Ascending aorta (tissue), 2 donors: ENCODE results near the gene CEBPE. TPM values are rescaled to one million over a fixed set of nuclear protein-coding genes. Genes with fewer than 3 reads are reported as not detected.

Experiments
- DNase-seq, 2 donors: peaks; one replicate each; pipeline ENCODE4 v3.0.0-alpha.2; 2019; ENCODE audit warnings: low spot score in 2 of 2
- H3K27ac ChIP-seq, 2 donors: fragments of 200-600 bp; sonication (generic); one replicate each; pipeline ENCODE4 v1.5.1; 2016 to 2017; ENCODE audit warnings: mild to moderate bottlenecking in 1 of 2
- H3K27me3 ChIP-seq: fragments of 200-600 bp; sonication (generic); one replicate; pipeline ENCODE4 v1.5.1; 2017
- H3K36me3 ChIP-seq, 2 donors: fragments of 200-600 bp; sonication (generic); one replicate each; pipeline ENCODE4 v1.5.1; 2016
- H3K4me1 ChIP-seq, 2 donors: fragments of 200-600 bp; sonication (generic); one replicate each; pipeline ENCODE4 v1.5.1; 2016 to 2017; ENCODE audit warnings: mild to moderate bottlenecking in 1 of 2
- H3K4me3 ChIP-seq, 2 donors: fragments of 200-600 bp; sonication (generic); one replicate each; pipeline ENCODE4 v1.5.1; 2016 to 2017; ENCODE audit warnings: mild to moderate bottlenecking in 1 of 2
- H3K9me3 ChIP-seq, 2 donors: fragments of 200-600 bp; sonication (generic); one replicate each; pipeline ENCODE4 v1.5.1; 2016
- intact Hi-C: fragments of 100-400 bp; cut with DNase I; formaldehyde crosslinking; loops from one replicate; pipeline ENCODE4 v1.15.1; 2023
- total RNA-seq: library from RNA; depleted of rRNA; stranded (reverse); fragments of >200 nt; gene quantifications from one replicate; pipeline ENCODE4 v1.1.0, GENCODE V29; 2016
- TF ChIP-seq, protein P1 (sequence below), 3 experiments: fragments of 200-600 bp in 2 of 3; fragments of 450-650 bp in 1 of 3; sonication (generic) in 2 of 3; IDR thresholded peaks; one replicate each; pipeline ENCODE4 v1.5.1; 2016 to 2019; ENCODE audit warnings: antibody characterized with exemption in 3 of 3, mild to moderate bottlenecking in 1 of 3, moderate library complexity in 1 of 3

The CEBPE gene
- total RNA-seq, 1 donor from 2014 or later, result not detected

DNA sequence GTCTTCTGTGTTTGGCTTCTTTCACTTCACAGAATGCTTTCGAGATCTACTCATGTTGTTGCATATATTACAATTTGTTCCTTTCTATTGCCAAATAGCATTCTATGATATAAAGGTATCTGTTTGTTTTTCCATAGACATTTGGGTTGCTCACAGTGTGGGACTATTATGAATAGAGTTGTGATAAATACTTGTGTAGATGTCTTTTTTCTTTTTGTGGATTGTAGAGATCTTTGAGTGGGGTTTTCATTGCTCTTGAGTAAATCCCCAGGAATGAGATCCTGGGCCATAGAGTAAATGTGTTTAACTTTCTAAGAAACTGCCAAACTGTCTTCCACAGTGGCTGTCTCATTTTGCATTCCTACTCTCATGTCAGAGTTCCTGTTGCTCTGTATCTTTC, 24.9 kb upstream of the CEBPE start:
- TF ChIP-seq, protein P1, sequence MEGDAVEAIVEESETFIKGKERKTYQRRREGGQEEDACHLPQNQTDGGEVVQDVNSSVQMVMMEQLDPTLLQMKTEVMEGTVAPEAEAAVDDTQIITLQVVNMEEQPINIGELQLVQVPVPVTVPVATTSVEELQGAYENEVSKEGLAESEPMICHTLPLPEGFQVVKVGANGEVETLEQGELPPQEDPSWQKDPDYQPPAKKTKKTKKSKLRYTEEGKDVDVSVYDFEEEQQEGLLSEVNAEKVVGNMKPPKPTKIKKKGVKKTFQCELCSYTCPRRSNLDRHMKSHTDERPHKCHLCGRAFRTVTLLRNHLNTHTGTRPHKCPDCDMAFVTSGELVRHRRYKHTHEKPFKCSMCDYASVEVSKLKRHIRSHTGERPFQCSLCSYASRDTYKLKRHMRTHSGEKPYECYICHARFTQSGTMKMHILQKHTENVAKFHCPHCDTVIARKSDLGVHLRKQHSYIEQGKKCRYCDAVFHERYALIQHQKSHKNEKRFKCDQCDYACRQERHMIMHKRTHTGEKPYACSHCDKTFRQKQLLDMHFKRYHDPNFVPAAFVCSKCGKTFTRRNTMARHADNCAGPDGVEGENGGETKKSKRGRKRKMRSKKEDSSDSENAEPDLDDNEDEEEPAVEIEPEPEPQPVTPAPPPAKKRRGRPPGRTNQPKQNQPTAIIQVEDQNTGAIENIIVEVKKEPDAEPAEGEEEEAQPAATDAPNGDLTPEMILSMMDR (IDR thresholded peaks at IDR 0.05), result no peak
- intact Hi-C loops, result loop anchor here (2.0 to 5.0 kb wide), 2 partner anchors 19 to 38 kb away; partner anchors contain the start of gene SLC7A8

DNA sequence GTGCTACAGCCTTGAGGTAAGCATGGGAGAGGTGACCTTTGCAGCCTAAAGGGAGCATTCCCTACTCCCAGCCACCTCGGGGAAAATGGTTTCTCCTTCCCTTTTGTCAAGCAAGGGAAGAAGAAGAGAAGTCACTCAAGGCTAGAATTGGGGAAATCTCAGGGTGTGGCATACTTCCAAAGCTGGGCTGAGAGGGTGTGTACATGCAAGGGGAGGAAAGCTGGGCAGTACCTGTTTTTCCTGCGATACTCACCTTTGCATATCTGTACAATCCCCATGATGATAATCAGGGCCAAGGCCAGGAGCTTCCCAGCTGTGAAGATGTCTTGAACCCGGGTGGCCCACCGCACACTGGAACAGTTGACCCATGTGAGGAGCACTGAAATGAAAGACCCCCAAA, 23.8 kb upstream of the CEBPE start:
- TF ChIP-seq, protein P1 (IDR thresholded peaks at IDR 0.05), result no peak
- H3K36me3 ChIP-seq, result peaks cover 26 to 44% of the 10 kb centered on the region in 2 donors
- H3K27me3 ChIP-seq, result no peaks in the 10 kb centered on the region
- no peaks in the 10 kb centered on the region for H3K9me3 ChIP-seq
- peak overlapping the region; percentile 63 to 64 for H3K27ac ChIP-seq
- intact Hi-C loops, result loop anchor here (1.0 to 5.0 kb wide), 3 partner anchors 11 to 39 kb away; partner anchors contain the start of gene SLC7A8
- H3K4me3 ChIP-seq, result no peak overlapping the region
- no peak for DNase-seq
- H3K4me1 ChIP-seq, result peaks cover 4 to 39% of the 10 kb centered on the region in 2 donors

More for the DNA sequence above, 24.9 kb upstream of the CEBPE start:
- Histone ChIP-seq H3K27ac (peak overlapping the region; percentile 42 to 64), H3K4me1 (peaks cover 4 to 40% of the 10 kb centered on the region in 2 donors), H3K36me3 (peaks cover 21 to 42% of the 10 kb centered on the region in 2 donors), H3K27me3 (no peaks in the 10 kb centered on the region), H3K4me3 (no peak overlapping the region), H3K9me3 (no peaks in the 10 kb centered on the region)
- no peak for DNase-seq

DNA sequence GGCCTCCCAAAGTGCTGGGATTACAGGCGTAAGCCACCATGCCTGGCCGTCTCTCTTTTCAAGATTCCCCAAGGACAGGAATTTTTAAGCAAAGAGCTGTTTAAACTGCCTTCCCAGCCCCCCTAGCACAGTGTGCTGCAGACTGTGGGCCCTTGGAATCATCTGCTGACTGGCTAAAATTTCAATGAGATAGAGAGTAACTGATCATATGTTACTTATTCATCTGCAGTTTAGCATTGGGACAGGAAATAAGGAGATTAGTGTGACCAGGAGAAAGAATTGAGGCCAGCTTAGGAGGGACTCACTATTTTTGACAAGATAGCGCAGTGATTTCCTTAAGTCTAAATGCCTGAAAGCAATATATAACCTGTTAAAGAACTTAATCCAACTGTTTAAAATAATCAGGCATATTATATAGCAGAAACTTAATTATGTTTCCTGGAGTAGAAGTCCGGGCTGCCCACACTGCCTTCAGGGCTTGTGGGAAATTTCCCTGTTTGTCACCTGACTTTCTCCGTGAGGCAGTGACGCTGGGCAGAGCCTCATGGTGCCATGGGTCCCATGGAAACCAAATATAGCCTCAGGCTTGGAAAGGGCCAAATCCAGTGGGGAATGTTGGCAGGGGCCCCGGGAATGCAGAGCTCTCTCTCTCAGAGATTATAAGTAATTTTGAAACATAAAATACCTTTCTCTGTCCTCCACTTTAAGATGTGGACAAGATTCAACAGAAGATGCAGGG, 22.8 kb upstream of the CEBPE start:
- peak; percentile 41 to 91 for DNase-seq
- Histone ChIP-seq H3K4me1 (peaks cover 4 to 33% of the 10 kb centered on the region in 2 donors), H3K9me3 (no peaks in the 10 kb centered on the region), H3K4me3 (no peak overlapping the region), H3K27ac (peak overlapping the region; percentile 63 to 64), H3K36me3 (peaks cover 34 to 54% of the 10 kb centered on the region in 2 donors), H3K27me3 (no peaks in the 10 kb centered on the region)
- intact Hi-C loops, result loop anchor here (1.0 to 5.0 kb wide), 3 partner anchors 12 to 40 kb away; partner anchors contain the start of gene SLC7A8
- TF ChIP-seq, protein P1 (IDR thresholded peaks at IDR 0.05), result no peak

DNA sequence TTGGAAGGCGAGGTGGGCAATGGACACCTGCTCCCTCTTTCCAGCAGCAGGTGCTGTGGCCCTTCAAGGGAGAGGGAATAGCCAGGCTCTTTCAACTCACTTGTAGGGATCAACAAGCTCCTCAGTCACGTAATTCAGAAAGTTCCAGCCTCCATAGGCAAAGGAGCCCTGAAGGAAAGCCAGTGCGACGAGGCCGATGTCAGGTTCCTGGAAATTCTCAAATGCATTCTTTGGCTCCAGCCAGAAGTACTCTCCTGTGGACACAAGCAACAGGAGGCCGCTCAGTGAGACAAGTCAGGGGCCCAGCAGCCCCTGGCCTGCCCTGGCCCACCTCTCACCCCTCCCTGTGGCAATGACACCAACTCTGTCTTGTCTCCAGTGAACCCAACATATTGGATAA, 21.3 kb upstream of the CEBPE start:
- TF ChIP-seq, protein P1 (IDR thresholded peaks at IDR 0.05), result no peak
- H3K9me3 ChIP-seq, result no peaks in the 10 kb centered on the region
- intact Hi-C loops, result loop anchor here (5.0 kb wide), 1 partner anchor 42 kb away; the partner anchor contains the start of gene SLC7A8
- H3K4me1 ChIP-seq, result peaks cover 4 to 22% of the 10 kb centered on the region in 2 donors
- no peak for DNase-seq
- H3K27ac ChIP-seq, result no peak overlapping the region
- H3K27me3 ChIP-seq, result no peaks in the 10 kb centered on the region
- no peak overlapping the region for H3K4me3 ChIP-seq
- H3K36me3 ChIP-seq, result peaks cover 43 to 67% of the 10 kb centered on the region in 2 donors

DNA sequence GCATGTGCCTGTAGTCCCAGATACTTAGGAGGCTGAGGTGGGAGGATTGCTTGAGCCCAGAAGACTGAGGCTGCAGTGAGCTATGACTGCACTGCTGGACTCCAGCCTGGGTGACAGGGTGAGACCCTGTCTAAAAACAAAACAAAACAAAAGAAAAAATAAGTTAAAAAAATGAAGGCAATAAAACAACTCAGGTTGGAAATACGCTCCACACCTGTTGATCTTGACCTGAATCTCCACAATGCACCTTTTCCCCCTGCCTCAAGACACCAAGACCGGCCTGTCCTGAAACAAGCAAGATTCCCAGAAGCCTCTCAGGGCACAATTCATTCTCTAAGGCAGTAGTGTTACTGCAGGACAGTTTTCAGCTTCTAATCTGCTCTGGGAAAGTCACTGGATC, 20.8 kb upstream of the CEBPE start:
- intact Hi-C loops, result loop anchor here (5.0 kb wide), 1 partner anchor 42 kb away; the partner anchor contains the start of gene SLC7A8
- Histone ChIP-seq H3K27ac (no peak overlapping the region), H3K27me3 (no peaks in the 10 kb centered on the region)

More for the DNA sequence above, 20.8 kb upstream of the CEBPE start:
- H3K36me3 ChIP-seq, result peaks cover 43 to 67% of the 10 kb centered on the region in 2 donors
- TF ChIP-seq, protein P1 (IDR thresholded peaks at IDR 0.05), result no peak
- H3K4me1 ChIP-seq, result peaks cover 4 to 22% of the 10 kb centered on the region in 2 donors
- H3K9me3 ChIP-seq, result no peaks in the 10 kb centered on the region
- H3K4me3 ChIP-seq, result no peak overlapping the region
- no peak for DNase-seq
